GM06990 (cell line): ENCODE measurements around the gene ANKRD33.

Experiments used
- DNase-seq: peaks from one replicate; pipeline ENCODE4 v3.0.0-alpha.2; 2011; ENCODE audit not compliant: insufficient read length; ENCODE audit errors: extremely low read depth
- H3K27me3 ChIP-seq: replicated peaks from 2 replicates; pipeline ENCODE4 v1.6.0; 2011; ENCODE audit warnings: low read length; ENCODE audit not compliant: control insufficient read depth, insufficient read depth
- H3K36me3 ChIP-seq: 2 replicates; pipeline ENCODE4 v1.5.1; 2011; ENCODE audit warnings: low read length; ENCODE audit not compliant: control insufficient read depth, insufficient read depth
- H3K4me3 ChIP-seq: replicated peaks from 2 replicates; pipeline ENCODE4 v1.5.1; 2011; ENCODE audit warnings: low read depth, mild to moderate bottlenecking, control low read depth, low read length
- CTCF ChIP-seq: IDR thresholded peaks from 2 replicates; pipeline ENCODE4 v1.5.1; 2011; ENCODE audit warnings: low read length, control low read depth, mild to moderate bottlenecking, inconsistent platforms; ENCODE audit not compliant: insufficient read depth, poor library complexity, severe bottlenecking

ANKRD33 gene

GRCh38 chr12:51891843-51892242 lies 3.9 kb downstream of the ANKRD33 start:
- no peak overlapping the region for H3K4me3 ChIP-seq
- H3K36me3 ChIP-seq = no peaks in the 10 kb centered on the region
- no peaks in the 10 kb centered on the region; the same call in 1 of the 2 replicates for H3K27me3 ChIP-seq
- TF ChIP-seq CTCF = peak; percentile 25
- DNase-seq = no peak

- no peak overlapping the region for H3K4me3 ChIP-seq
- no peak for DNase-seq
- no peaks in the 10 kb centered on the region for H3K36me3 ChIP-seq
- TF ChIP-seq CTCF = no peak
- H3K27me3 ChIP-seq = peaks cover under 1% of the 10 kb centered on the region
Observed at GRCh38 chr12:51893786-51894185, 5.9 kb downstream of the ANKRD33 start.

- no peak overlapping the region for H3K4me3 ChIP-seq
- no peaks in the 10 kb centered on the region for H3K36me3 ChIP-seq
- DNase-seq = no peak
- peaks cover 2% of the 10 kb centered on the region for H3K27me3 ChIP-seq
- no peak for TF ChIP-seq CTCF
Observed at GRCh38 chr12:51895378-51896135, 7.7 kb downstream of the ANKRD33 start.

- Histone ChIP-seq H3K36me3 (no peaks in the 10 kb centered on the region), H3K4me3 (no peak overlapping the region), H3K27me3 (peaks cover 2% of the 10 kb centered on the region)
- no peak for DNase-seq
- no peak for TF ChIP-seq CTCF
Observed at GRCh38 chr12:51896236-51896635, 8.3 kb downstream of the ANKRD33 start.

GRCh38 chr12:51897181-51897580 lies 9.3 kb downstream of the ANKRD33 start:
- Histone ChIP-seq H3K36me3 (no peaks in the 10 kb centered on the region), H3K27me3 (peaks cover 2% of the 10 kb centered on the region), H3K4me3 (no peak overlapping the region)
- TF ChIP-seq CTCF = no peak
- DNase-seq = no peak

- DNase-seq = no peak
- no peak for TF ChIP-seq CTCF
- H3K4me3 ChIP-seq = no peak overlapping the region
Observed at GRCh38 chr12:51898506-51898905, 10.6 kb downstream of the ANKRD33 start.

More at GRCh38 chr12:51898506-51898905, 10.6 kb downstream of the ANKRD33 start:
- Histone ChIP-seq H3K27me3 (peaks cover 2% of the 10 kb centered on the region), H3K36me3 (no peaks in the 10 kb centered on the region)
